ENCODE results near the gene CHST11.
A peak's percentile ranks its signal among the peaks of the same experiment; 100 is the strongest.
"Not testable (repeated sequence)": the region's sequence is repeated elsewhere in the genome, so short reads cannot be mapped to it uniquely, and the experiment has no call there.

CHST11 gene

DNA sequence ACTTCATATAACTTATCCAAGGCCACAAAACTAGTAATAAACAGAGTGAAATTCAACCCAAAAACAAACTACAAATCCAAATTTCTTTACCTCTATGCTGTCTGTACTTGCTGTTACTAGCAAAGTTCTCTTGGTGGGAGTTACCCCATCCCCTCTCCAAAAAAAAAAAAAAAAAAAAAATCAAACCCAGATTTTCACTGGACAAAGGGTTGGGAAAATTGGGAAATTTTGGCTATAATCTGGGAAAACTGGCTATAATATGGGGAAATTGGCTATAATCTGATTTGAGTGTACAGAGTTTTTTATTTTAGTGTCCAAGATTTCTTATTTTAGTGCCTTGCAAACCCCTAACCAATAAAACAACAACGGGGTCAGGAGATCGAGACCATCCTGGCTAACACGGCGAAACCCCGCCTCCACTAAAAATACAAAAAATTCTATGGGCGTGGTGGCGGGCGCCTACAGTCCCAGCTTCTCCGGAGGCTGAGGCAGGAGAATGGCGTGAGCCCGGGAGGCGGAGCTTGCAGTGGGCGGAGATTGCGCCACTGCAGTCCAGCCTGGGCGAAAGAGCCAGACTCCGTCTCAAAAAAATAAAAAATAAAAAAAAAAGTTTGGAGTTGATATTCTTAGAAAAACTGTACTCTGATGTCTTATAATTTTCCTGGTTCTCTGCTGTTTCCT is 148.4 kb downstream of the CHST11 start:
- DNase-seq (ENCODE audit: low spot score), result no peak

DNA sequence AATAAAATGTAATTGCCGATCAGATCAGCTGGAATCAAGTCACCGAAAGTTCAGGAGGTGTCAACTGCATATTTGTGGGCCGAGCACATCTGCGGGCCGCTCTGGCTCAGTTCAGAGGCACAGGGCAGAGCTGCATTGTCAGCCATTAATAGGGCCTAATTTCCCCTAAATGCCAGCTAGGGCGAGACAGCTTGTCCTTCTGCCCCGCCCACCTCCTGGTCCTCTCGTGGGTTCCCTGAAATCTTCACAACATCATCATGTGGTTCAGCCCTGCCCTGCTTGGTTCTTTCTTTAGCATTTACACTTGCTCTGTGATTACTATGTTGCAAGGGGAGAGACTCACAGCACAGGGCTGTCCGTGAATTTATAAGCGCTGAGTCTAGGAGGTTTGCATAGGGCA is 148.9 kb downstream of the CHST11 start:
- no peak for DNase-seq (ENCODE audit: low spot score)

DNA sequence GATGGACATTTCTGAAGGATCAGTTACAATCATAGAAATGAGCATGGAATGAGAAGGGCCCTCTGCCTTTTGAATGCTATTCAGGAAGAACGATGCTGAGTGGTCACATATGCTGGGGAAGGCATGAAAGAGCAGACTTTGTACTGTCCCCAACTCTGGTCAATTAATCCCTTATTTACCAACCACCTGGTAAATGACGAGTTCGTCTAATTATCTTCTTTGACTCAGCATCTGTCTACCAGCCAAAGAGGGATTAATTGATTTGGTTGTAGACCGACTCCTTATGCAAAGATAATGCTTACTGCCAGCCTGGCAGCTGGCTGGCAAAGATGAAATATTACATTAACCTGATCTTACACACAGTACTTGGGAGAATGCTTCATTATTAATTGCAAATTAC is 152.2 kb downstream of the CHST11 start:
- DNase-seq (ENCODE audit: low spot score), result peak; percentile 67

DNA sequence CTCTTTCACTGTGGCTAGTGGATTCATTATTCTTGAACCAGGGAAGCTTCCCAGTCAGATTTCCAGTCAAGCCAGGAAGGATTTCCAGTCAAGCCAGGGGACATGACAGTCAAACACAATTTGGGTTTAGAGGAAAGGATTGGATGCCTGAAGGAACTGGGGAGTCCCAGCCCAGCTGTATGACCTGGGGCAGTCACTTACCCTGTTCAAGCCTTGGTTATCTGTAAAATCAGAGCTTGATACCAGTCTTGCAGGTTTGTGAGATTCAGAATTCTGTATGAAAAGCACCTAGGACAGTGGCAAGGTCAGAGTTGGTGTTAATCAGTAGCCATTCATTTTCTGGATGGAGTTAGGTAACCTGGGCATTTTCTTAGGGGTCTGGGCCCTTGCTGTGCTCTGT is 152.7 kb downstream of the CHST11 start:
- no peak for DNase-seq (ENCODE audit: low spot score)

DNA sequence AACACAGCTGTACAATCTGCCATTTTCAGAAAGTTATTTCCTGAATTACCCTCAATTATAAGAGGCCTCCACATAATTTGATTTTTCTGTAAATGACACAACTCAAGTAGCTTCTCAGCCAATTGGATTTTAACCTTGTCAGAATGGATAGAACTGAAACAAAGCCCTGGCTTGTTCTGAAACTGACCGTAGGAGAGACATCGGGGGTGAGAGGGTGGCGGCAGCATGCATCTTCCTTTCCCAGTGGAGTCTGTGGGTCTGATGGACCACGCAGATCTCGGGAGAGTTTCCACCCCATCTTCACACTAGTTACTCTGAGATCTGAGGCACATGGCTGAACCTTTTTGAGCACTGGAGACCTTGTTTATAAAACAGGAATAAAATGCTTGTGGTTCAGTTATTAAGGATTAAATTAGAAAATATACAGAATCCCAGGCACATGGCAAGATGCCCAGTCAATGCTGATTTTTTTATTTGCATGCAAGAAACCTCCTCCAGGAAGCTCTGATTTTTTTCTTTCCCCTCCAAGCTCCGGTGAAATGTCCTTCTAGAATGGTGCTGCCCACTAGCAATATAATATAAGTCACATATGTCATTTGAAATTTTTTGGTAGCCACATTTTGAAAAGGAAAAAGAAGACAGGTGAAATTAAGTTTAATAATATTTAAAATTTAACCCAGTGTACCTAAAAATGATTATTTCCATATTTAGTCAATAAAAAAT is 153.9 kb downstream of the CHST11 start:
- DNase-seq (ENCODE audit: low spot score), result no peak

DNA sequence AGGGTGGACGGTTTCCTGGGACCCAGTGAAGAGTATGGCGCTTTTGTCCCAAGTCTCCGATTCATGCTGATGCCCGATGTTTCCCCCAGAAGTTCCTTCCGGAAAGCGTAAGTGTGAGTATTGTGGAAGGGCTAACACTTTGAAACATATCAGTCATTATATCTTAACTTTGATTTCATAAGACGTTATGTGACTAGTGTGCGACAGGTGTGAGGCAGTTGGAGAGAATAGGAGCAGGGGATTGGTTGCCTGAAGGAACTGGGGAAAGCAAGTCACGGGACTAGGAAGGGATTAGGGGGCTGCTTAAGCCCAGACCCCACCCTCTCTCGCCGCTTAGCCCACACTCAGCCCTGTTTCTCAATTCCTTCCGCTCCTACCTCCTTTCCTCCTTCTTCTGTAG is 154.9 kb downstream of the CHST11 start:
- no peak for DNase-seq (ENCODE audit: low spot score)

DNA sequence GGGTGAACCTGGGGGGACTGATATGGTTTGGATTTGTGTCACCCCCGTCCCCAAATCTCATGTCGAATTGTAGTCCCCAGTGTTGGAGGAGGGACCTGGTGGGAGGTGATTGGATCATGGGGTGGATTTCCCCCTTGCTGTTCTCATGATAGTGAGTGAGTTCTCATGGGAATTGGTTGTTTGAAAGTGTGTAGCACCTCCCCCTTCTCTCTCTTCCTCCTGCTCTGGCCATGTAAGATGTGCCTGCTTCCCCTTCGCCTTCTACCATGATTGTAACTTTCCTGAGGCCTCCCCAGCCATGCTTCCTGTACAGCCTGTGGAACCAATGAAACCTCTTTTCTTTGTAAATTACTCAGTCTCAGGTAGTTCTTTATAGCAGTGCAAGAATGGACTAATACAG is 156.6 kb downstream of the CHST11 start:
- DNase-seq (ENCODE audit: low spot score), result not testable (repeated sequence)

DNA sequence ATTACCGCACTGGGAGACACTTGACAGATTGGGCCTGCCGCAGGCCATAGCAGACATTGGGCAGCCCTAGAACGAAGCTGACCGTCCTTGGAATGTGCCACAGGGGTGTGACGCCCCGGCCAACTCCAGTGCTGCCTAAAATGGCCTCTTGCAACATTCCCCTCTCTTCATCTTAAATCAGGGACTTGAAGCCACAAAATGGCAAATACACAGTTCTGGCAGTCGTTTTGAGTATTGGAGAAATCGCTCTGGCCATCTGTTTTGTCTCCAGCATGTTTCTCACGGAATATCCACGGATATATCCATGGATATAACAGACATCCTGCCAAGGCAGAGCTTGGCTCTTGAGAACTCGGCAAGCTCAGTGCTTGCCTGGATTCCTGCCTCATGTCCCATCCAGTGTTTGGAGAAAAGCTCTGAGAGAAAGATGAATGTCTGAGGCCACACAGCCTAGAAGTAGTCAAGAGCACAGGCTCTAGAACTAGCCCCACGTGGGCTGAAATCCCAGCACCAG is 158.4 kb downstream of the CHST11 start:
- no peak for DNase-seq (ENCODE audit: low spot score)

DNA sequence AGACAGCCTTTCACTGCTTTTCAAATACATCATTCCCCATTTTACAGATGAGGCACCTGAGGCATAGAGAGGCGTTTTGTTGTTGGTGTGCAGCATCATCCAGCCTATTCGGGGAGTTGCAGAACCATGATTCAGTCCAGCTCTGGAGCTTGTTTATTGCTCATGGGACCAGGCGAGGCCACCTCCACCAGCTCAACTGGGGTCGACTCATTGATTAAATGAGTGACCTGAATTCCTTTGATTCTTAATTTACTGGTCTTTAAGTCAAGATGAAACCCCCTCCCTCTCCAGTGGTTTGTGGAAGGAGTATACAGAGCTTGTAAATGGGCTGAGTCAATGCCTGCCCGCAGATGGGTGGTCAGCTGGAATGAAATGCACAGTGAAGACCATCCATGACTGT is 161.9 kb downstream of the CHST11 start:
- no peak for DNase-seq (ENCODE audit: low spot score)

DNA sequence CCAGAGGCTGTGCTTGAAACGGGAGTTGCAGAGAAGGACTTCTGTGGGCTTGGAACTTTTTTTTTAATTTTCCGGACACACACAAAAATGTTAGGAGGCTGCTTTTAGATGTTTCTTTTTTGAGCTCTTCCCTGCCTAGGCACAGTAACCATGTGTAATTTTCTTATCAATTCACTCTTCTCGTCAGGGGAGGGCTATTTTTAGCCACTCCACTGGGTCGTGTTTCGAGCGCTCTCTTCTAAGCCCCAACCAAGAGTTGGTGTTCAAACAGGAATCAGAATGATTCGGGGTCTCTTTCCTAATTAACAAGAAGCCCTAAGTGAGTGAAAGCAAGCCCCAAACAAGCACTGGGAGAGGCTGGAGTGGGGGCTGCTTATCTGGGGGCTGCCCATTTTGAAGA is 162.6 kb downstream of the CHST11 start:
- no peak for DNase-seq (ENCODE audit: low spot score)

DNA sequence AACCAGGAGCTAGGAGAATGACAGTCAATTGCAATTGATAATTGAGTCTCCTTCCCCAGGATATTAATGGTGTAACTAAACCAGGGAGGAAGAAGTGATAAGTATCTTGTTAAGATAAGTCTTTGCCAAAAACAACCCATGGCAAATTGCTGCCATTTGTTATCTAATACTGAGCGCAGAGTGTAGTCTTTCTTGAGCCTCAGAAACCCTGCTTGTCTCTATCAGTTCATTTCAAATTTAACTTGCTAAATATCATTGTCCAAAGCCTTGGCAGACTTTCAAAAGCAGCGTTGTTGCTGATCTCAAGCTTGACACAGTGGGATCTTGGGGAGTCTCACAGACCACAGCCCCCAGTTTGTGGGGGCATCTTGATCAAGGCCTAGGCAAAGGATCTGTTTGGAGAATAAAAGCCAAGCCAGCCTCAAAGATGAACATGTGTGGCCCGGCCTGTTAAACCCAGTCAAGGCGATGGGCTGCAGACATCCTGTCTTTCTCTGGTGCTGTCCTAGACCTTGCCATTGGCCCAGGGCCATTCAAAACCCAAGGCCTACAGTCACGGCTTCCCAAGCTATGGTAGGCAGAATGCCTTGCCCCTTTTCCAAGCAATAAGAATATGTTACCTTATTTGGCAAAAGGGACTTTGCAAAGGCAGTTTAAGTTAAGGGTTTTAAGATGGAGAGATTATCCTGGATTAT is 164.2 kb downstream of the CHST11 start:
- peak; percentile 74 for DNase-seq (ENCODE audit: low spot score)

DNA sequence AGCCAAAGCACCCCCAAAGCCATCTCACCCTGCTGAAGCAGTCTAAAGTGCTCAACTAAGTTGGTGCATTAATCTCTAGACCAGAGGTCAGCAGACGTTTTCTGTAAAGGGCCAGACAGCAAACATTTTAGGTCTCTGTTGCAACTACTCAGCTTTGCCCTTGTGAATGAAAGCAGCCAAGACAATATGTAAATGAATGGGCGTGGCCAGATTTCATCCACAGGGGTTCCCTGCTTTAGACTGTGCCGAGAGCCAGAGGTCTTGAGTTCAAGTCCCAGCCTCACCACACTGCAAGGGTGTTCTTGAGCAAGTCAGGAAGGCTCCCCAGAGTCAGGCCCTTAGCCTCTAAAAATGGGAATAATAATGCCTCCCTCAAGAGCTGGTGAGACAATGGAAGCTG is 166.2 kb downstream of the CHST11 start:
- DNase-seq (ENCODE audit: low spot score), result no peak

DNA sequence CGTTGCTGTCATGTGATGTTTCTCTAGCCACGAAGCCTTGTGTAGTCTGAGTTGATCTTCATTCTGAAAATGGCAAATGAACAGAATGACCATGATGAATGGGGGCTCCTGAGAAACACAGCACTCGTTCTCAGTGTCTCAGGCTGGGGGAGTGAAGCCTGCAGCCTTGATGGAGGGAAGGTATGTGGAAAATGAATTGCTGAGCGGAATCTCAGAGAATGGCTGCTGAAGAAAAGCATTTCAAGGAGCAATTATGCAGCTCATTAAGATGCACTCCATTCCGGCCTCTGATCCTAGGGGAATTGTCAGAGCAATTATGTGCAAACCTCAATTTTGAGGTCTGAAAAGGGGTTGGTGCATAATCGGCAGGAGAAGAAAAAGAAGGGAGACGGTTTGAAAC is 167.1 kb downstream of the CHST11 start:
- no peak for DNase-seq (ENCODE audit: low spot score)

DNA sequence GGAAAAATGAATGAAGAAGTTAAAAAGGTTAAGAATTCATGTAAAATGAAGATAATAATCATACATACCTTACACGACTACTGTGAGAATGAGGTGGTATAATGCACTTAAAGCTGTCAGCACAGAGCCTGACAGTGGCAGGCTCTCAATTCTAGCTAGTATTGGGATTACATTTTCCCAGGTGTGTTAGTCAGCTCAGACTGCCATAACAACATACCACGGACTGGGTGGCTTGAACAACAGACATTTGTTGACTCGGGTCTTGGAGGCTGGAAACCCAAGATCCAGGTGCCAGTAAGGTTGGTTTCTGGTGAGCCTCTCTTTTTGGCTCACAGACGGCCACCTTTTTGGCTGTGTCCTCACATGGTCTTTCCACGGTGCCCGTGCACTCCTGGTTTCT is 167.8 kb downstream of the CHST11 start:
- no peak for DNase-seq (ENCODE audit: low spot score)

DNA sequence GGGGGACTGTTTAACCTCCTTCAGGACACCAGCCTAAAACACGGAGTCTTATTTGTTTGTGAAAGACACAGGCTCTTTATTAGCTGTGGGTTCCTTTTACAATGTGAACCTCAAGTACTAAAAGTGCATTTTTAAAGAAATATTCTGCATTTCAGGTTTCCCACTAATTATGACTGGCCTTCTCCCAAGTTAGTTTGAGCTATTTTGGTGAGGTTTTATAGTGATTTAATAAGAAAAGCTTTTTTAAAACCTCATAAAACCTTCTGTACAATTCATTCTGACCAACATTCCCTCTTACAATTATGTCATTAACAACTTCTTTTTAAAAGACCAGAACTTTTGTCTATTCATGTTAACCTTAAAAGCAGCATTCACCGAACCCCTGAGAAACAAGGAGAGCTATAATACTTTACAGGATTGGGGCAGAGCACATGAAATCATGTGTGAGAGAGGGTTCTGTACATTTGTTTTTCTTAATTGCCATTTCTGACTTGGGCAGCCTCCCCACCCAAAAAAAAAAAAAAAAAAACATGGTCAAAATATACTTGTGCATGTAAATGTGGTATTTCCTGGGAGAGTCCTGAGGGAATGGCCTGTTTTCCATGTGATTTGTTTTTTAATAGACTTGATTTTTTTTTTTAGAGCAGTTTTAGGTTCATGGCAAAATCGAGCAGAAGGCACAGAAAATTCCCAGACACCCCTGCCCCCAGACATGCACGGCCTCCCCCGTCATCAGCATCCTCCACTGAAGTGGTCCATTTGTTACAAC is 169.5 kb downstream of the CHST11 start:
- DNase-seq (ENCODE audit: low spot score), result no peak

DNA sequence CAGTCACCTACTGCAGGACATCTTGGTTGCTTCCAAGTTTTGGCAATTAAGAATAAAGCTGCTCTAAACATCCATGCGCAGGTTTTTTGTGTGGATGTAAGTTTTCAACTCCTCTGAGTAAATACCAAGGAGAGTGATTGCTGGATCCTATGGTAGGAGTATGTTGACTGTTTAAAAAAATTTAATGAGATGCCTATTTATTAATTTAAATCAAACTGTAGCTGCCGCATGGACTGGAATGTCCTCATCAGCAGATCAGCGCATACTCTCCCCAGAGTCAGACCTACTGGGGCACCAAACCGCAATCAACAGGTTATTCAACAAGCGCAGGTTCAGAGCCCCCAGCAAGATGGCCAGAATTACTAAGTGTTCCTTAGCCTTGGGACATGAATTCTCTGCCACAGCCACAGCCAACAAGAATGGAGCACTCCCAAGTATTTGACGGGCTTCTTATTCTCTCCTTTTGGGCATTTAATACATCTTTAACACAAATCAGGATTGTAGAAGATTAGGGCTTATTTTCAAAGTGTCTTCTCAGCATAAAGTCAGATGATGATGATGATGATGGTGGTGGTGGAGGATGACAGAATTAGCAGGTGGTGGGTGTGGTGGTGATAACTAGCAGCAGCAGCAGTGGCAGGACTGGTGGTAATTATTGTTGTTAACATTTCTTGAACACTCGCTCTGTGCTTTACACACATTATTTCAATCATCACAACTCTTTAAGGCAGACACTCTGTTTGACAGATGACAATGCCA is 170.7 kb downstream of the CHST11 start:
- no peak for DNase-seq (ENCODE audit: low spot score)

DNA sequence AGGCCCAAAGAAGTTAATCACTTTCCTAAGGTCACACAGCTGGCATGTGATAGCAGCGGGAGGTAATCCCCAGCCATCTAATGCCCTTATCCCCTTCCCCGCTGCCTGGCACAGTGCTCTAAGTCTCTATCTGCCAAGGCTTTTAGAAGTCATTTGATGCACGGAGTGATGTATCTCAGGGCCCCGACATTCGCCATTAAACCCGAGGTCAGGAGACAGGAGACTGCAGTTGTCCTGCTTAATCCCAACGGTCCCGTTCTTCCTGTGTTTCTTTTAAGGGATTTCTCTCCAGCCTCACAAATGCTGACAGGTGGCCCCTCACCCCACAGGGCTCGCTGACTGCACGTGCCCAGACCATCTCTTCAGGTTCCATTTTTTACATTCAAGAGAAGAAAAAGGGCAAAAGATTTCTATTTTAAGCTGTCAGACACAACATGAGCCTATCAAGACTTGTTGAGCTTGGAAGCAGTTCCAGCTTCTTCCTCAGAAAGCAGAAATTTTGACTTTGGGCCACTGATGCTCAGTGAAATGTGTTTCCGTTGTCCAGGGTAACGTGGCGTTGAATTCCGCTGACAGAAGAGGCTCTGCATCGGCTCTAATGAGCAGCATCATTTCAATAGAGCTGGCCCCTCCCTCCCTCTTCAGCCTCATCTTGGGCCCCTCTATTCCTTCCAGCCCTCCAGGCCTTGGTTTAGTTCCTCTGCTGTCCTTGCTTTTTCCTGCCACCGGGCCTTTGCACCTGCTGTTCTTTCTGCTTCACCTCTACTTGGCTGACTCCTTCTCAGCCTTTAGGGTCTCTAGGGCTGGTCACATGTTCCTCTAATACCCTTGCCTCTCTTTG is 171.5 kb downstream of the CHST11 start:
- peak; percentile 77 for DNase-seq (ENCODE audit: low spot score)

DNA sequence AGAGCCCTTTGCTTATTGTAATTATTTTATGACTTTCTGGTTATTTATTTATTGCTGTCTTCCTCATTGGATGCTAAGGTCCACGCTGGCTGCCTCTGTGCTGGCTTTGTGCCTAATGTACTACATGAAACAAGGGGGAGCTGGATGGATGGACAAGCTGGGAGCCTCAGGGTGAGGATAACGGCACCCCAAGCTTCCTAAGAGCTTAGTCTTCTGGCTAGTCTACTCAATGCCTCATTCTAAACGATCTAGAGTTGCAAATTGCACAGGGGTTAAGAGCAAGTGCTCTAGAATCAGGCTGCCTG is 172.0 kb downstream of the CHST11 start:
- no peak for DNase-seq (ENCODE audit: low spot score)

DNA sequence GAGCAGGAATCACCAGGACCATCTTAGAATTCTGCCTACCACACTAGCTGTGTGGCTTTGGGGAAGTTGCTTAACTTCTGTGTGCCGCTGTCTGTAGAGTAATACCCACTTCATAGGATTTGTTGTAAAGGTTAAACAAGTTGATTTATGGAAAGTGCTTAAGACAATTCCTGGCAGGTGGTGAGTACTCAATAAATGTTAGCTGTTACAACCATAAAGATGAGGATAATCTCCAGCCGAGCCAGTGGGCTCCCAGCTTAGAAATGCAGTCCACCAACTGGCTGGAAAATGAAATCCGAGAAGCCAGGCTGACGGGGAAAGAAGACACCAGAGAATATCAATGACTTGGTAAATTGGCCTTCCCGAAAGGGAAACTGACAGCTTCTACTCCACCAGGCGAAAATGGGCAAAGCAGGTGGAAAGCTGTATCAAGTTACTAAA is 173.5 kb downstream of the CHST11 start:
- DNase-seq (ENCODE audit: low spot score), result peak; percentile 54

DNA sequence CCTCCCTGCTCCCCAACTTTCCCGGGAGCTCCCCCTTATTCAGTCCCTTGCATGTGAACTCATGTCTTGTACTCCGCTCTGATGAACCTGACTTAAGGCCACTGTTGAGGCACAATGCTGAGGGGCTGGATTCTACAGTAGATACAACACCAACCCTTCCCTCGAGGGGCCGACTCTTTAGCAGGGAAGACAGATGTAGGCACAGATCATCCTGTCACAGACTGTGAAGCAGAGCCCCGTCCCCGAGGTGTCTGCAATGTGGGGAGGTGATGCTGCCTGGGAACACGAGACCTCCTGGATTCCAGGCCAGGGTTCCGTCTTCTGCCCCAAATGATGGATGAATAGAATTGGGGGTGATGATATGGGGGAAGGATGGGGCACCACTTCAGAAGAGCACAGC is 175.1 kb downstream of the CHST11 start:
- no peak for DNase-seq (ENCODE audit: low spot score)

DNA sequence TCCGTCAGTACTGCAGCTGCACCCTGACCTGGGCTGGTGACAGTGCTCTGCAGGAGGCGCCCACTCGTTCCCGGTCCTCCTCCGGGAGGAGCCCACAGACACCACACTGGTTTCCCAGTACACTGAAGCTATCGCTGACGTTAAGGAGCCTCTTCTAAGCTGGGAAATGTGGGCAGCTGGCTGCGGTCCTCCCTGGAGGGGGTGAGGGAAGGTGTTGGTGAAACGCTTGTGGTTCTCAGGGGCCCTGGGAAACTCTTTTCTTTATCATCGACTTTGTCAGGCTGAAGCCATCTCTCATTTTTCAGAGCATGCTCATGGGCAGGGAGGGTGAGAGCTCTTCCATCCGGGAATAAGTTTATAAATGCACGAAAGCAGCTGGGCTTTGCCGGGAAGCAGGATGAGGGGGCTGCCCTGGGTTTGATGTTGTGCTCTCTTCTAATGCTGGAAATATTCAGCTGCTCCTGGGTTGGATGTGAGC is 176.0 kb downstream of the CHST11 start:
- DNase-seq (ENCODE audit: low spot score), result no peak
